Lung microvascular endothelial cell (primary cell): ENCODE results near the gene FBXW7. TPM values are rescaled to one million over a fixed set of nuclear protein-coding genes. Genes with fewer than 3 reads are reported as not detected.
A peak's percentile ranks its signal among the peaks of the same experiment; 100 is the strongest.

ENCODE experiments used
- DNase-seq, 2 donors: peaks; one replicate each; pipeline versions ENCODE4 v3.0.0 to v3.0.0-alpha.2; 2010; ENCODE audit warnings: low read depth in 2 of 2
- total RNA-seq: library from RNA; depleted of rRNA; stranded (reverse); fragments of >200 nt; gene quantifications from 2 replicates; pipeline ENCODE4 v1.2.1, GENCODE V29; 2014

FBXW7 gene
- total RNA-seq, 1 donor from 2014 or later = 51.2 TPM

- DNase-seq = no peak
Observed at GRCh38 chr4:152374153-152374552, 161.7 kb downstream of the FBXW7 start.

- no peak for DNase-seq
Observed at GRCh38 chr4:152372444-152372843, 163.4 kb downstream of the FBXW7 start.

- DNase-seq = peak; percentile 17 to 24
Observed at GRCh38 chr4:152369902-152370295, 166.0 kb downstream of the FBXW7 start.

- no peak for DNase-seq
Observed at GRCh38 chr4:152369203-152369901, 166.5 kb downstream of the FBXW7 start.

DNA sequence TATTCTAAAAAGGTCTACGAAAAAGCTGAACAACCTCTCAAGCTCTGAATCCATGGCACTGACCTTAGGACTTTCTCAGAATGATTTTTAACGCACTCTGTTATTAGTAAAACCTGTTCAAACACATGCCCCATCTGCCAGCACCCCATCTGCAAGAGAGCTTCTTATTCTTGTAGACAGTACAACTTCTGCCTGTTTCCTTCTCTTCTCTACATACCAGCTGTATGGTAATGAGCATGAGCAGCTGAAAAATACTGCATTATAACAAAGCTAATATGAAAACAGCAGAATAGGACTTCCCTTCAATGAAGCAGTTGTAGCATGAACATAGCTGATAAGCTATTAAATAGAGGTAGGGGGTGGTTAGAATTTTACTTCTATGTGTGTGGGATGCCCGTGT is 167.9 kb downstream of the FBXW7 start:
- DNase-seq = no peak

- no peak for DNase-seq
Observed at GRCh38 chr4:152364883-152365282, 171.0 kb downstream of the FBXW7 start.

- no peak for DNase-seq
Observed at GRCh38 chr4:152364383-152364782, 171.5 kb downstream of the FBXW7 start.

GRCh38 chr4:152363904-152364303 is 172.0 kb downstream of the FBXW7 start:
- no peak for DNase-seq

GRCh38 chr4:152363086-152363485 is 172.8 kb downstream of the FBXW7 start:
- DNase-seq = no peak

DNA sequence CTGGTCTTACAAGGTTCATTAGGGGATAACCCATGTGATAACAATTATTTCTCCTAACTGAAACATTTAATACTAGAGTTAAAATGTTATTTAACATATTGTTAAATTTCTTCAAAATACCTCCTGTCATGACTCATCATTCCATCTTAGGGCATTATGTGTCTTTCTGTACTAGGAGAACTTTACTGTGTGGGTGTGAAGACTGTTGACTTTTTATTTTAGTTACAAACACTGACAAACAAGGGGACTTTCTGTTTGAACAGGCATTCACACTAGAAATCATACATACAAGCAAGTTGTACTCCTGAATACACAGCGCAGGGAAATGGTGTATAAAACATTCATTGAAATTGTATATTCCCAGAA is 175.9 kb downstream of the FBXW7 start:
- peak in 1 of 2 donors; percentile 11 for DNase-seq

GRCh38 chr4:152359208-152360044 is 176.5 kb downstream of the FBXW7 start:
- DNase-seq = no peak

GRCh38 chr4:152357206-152357605 is 178.7 kb downstream of the FBXW7 start:
- DNase-seq = no peak

DNA sequence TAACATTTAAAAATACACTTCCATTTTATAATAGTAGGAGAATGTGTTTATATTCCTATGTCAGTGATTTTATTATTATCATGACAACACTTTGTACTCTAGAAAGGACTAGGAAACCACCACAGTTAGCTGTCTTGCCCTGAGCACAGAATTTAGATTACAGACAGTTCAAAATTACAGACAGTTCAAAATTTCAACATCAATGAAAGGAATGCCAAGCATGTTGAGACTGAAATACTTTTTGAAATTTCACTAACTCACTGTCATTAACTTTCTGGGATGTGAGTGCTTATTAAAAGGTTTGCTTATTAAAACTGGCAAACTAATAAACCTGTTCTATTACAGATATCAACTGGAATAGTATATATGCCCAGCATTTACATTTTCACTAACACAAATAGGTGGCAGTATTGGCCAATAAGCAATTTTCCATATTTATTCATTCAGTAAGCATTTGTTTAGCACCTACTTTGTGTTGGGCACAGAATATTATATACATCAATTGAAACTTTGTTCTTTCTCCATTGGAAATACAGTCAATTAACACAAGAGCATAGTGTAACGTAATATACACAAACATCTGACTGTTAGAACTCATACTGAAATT is 179.4 kb downstream of the FBXW7 start:
- no peak for DNase-seq

DNA sequence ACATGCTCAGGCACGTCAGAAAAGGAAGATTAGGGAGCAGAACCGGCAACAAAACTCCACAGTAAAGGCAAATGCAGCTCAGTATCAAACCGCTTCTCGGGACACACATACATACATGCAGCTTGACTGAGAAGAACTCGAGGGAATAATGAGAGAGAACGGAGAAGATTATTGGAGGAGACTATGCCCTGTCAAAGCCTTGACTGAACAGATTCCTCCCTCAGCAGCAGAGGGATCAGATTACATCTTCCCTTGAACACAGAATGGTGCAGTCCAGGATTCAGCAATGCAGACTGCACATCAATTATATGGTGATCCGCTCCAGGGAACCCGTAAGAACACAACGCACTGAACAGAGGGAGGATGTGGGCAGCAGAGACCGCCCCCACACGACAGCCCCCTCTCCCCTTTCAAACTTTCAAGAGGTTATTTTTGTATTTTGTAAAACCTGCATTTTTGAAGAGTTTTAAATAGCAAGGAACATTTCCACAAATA is 183.2 kb downstream of the FBXW7 start:
- peak; percentile 69 to 97 for DNase-seq

- DNase-seq = peak in 1 of 2 donors; percentile 36
Observed at GRCh38 chr4:152352215-152352614, 183.7 kb downstream of the FBXW7 start.

GRCh38 chr4:152351080-152351479 is 184.8 kb downstream of the FBXW7 start:
- DNase-seq = no peak

DNA sequence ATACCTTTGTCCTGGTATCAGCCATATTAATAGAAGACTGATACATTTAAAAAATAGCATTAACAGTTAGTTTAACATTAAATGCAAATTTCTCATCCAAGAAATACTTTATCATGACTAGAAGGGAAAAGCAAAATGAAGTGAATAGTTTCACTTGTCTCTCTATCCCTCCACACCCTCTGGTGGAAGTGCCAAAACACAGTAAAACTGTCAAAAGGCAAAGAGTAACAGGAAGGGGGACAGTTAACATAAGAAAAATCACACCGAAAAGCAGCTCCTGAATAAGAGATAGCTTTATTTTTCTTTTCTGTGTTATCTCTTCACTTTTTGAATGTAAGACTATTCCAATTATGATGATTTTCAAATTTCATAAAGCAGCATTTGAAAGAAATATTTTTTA is 187.2 kb downstream of the FBXW7 start:
- DNase-seq = peak; percentile 47 to 72

- no peak for DNase-seq
Observed at GRCh38 chr4:152346979-152347378, 188.9 kb downstream of the FBXW7 start.

DNA sequence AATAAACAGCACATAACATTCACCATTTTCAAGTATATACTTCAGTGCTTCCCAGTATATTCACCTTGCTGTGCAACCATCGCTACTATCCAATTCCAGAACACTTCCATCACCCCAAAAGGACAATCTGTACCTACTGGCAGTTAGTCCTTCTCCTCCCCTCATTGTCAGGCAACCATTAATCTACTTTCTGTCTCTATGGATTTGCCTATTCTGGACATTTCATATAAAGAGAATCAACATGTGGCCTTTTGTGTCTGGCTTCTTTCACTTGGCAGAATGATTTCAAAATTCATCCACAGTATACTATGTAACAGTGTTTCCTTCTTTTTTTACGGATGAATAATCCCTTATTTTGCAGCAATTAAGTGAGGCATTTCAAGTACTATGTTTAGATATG is 189.4 kb downstream of the FBXW7 start:
- DNase-seq = no peak

DNA sequence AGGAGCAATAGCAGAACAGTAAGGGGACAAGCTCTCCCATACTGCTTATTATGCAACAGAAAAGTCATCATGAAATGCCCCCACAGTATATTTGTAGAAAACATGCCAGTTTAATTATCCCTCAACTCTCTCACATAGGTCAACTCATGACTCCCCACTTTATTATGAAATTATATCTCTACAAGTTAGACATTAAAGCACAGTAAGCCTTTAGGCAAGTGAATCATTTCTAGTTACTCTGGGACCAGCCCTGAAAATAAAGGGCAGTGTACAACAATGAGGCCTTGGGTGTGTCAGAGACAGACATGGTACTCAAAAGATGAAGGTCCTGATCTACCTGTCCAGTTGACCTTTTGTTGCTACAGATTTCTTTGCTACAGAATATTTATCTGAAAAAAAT is 191.9 kb downstream of the FBXW7 start:
- no peak for DNase-seq

GRCh38 chr4:152342293-152342692 is 193.6 kb downstream of the FBXW7 start:
- DNase-seq = no peak

- DNase-seq = no peak
Observed at GRCh38 chr4:152340818-152341217, 195.1 kb downstream of the FBXW7 start.
